ENCODE data around the gene EPB41L3. TPM values are rescaled to one million over a fixed set of nuclear protein-coding genes. Genes with fewer than 3 reads are reported as not detected.

The EPB41L3 gene
- total and polyA plus RNA-seq, 11 donors: 2.7 to 45.6 (median 7.9) TPM

DNA sequence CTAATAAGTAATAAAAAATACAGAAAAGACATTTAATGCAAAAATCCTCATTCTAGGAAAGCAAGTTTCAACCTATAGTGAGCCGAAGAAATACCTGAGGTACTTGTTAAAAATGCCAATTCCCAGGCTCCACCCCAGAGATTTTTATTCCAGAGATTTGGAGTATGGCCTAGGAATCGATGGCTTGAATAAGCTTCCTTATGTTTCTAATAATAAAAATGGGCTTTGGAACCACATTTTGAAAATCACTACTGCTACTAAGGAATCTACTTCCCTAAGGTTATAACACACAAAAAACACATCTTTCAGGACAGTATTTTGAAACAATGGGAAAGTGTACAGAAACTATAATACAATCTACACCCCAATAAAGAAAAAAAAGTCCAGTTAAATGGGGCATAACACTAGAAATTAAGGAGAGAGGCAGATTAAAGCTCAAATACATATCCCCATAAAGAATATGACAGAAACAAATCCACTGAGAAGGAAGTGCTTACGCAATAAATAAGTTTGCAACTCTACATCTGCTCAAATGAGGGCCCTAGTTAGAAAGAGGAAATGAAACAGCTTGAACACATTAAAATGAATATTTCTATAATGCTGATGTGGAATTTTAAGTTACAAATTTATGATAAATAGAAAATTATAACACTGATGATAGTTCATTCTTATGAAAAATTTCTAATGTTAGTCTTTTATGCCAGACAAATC lies 103.7 kb downstream of the EPB41L3 start:
- Histone ChIP-seq H3K4me1 (peaks cover 0 to 29% (median 0%) of the 10 kb centered on the region in 12 donors), H3K27ac (peak overlapping the region in 3 of 12 donors; percentile 5 to 75 (median 20)), H3K36me3 (no peaks in the 10 kb centered on the region), H3K27me3 (no peaks in the 10 kb centered on the region), H3K9me3 (no peaks in the 10 kb centered on the region), H3K4me3 (no peak overlapping the region)
- TF ChIP-seq, protein P1, sequence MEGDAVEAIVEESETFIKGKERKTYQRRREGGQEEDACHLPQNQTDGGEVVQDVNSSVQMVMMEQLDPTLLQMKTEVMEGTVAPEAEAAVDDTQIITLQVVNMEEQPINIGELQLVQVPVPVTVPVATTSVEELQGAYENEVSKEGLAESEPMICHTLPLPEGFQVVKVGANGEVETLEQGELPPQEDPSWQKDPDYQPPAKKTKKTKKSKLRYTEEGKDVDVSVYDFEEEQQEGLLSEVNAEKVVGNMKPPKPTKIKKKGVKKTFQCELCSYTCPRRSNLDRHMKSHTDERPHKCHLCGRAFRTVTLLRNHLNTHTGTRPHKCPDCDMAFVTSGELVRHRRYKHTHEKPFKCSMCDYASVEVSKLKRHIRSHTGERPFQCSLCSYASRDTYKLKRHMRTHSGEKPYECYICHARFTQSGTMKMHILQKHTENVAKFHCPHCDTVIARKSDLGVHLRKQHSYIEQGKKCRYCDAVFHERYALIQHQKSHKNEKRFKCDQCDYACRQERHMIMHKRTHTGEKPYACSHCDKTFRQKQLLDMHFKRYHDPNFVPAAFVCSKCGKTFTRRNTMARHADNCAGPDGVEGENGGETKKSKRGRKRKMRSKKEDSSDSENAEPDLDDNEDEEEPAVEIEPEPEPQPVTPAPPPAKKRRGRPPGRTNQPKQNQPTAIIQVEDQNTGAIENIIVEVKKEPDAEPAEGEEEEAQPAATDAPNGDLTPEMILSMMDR (IDR thresholded peaks at IDR 0.05): no peak
- no peak for TF ChIP-seq POLR2A (IDR thresholded peaks at IDR 0.05)
- peak in 1 of 4 donors; percentile 56 for ATAC-seq
- no peak for DNase-seq
- intact Hi-C loops (cut with DNase I): loop anchor here in 1 of 10 donors (2.0 kb wide), 1 partner anchor 33 kb away; no protein-coding TSS in a partner anchor
- WGBS, 4 donors: 87 to 92% (median 88%) methylated on average over 3 of the region's 3 CpGs

DNA sequence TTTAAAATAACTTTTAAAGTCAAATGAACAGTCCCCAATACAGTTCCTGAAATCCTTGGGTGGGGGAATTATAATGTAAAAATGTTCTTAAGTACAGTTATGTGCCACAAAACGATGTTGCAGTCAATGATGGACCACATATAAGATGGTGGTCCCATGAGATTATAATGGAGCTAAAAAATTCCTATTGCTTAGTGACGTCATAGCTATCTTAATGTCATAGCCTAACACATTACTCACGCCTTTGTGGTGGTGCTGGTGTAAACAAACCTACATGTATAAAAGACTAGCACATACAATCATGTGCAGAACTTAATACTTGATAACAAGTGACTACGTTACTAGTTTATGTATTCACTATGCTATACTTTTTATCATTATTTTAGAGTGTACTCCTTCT lies 109.4 kb downstream of the EPB41L3 start:
- Histone ChIP-seq H3K4me1 (peaks cover 0 to 15% (median 0%) of the 10 kb centered on the region in 12 donors), H3K27me3 (no peaks in the 10 kb centered on the region), H3K9me3 (no peaks in the 10 kb centered on the region), H3K36me3 (peaks cover 0 to 13% (median 0%) of the 10 kb centered on the region in 9 donors), H3K4me3 (no peak overlapping the region), H3K27ac (no peak overlapping the region)
- WGBS, 4 donors: 85 to 93% (median 87%) methylated on average over 4 of the region's 4 CpGs
- no peak for DNase-seq
- intact Hi-C loops (cut with DNase I): no loop called here
- no peak for ATAC-seq
- no peak for TF ChIP-seq POLR2A (IDR thresholded peaks at IDR 0.05)
- TF ChIP-seq, protein P1 (IDR thresholded peaks at IDR 0.05): no peak

DNA sequence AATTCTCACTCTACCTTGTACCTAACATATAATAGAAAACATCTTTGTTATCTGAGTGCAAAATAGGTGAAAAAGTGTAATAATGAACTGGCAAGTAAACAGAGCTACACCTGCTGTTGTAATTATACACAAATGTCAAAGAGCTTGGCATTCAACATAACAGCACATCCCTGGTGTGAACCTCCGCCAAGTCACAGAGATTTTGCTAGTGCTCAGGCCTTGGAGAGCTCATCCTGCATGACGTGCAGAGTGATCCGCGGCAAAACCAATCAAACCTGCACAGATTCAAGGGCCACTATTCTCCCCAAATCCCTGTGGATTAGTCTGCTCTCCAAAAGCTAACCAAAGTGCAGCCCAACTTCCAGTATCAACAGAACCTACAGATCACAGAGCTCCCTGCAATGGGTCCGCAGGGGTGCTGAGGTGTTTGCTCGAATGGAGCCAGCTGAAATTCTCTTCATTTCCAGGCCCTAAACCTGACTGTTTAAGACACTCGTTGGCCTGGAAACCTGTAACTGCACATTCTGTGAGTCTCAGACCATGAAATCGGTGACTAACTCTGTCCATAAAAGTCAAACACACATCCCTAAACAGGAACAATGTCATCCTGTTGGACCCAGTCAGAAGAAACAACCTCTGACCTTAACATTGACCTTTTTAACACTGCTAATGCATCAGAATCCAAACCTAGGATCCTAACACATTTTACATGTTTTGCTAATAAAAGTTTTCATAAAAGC lies 111.8 kb downstream of the EPB41L3 start:
- no peak for DNase-seq
- peaks cover 0 to 19% (median 0%) of the 10 kb centered on the region in 9 donors for H3K36me3 ChIP-seq
- intact Hi-C loops (cut with DNase I): no loop called here
- peaks cover 0 to 3% (median 0%) of the 10 kb centered on the region in 12 donors for H3K4me1 ChIP-seq
- ATAC-seq: no peak
- H3K9me3 ChIP-seq: no peaks in the 10 kb centered on the region
- H3K27me3 ChIP-seq: no peaks in the 10 kb centered on the region
- 73 to 84% (median 83%) methylated on average over 6 to 8 of the region's 8 CpGs for WGBS, 4 donors
- H3K4me3 ChIP-seq: no peak overlapping the region
- TF ChIP-seq, protein P1 (IDR thresholded peaks at IDR 0.05): no peak
- TF ChIP-seq POLR2A (IDR thresholded peaks at IDR 0.05): no peak
- H3K27ac ChIP-seq: no peak overlapping the region

DNA sequence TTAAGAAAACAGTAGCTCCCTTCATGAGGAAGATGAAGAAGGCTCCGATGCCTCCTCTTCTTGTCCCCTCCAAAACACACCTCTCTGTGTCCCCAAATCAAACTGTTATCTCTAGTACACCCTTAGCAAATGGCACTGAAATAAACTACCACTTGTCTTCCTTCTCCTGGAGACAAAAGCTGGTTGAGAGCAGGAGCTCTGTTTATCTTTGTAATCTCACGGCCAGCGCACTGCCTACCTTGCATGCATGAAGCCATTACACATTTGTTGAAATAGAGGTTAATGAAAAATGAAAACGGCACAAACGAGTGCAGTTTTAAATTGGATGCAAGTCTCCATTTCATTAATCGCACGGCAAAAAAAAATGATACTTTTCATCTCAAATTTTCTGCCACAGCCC lies 113.7 kb downstream of the EPB41L3 start:
- Histone ChIP-seq H3K4me3 (no peak overlapping the region), H3K36me3 (peaks cover 0 to 19% (median 0%) of the 10 kb centered on the region in 9 donors), H3K9me3 (no peaks in the 10 kb centered on the region), H3K27me3 (no peaks in the 10 kb centered on the region), H3K27ac (no peak overlapping the region), H3K4me1 (no peaks in the 10 kb centered on the region)
- intact Hi-C loops (cut with DNase I): no loop called here
- DNase-seq (no peak), ATAC-seq (no peak)
- 87 to 94% (median 91%) methylated on average over 7 of the region's 7 CpGs for WGBS, 4 donors
- TF ChIP-seq, protein P1 (IDR thresholded peaks at IDR 0.05): no peak
- TF ChIP-seq POLR2A (IDR thresholded peaks at IDR 0.05): no peak
